Parathyroid adenoma (tissue), 2 donors: ENCODE measurements around the gene DUSP21.

Experiments
- H2AFZ ChIP-seq: fragments of 300-600 bp; sonication (generic); one replicate; pipeline ENCODE4 v1.7.0; 2017; ENCODE audit warnings: antibody characterized with exemption, mild to moderate bottlenecking
- H3K27ac ChIP-seq: fragments of 300-600 bp; sonication (generic); one replicate; pipeline ENCODE4 v1.7.0; 2017
- H3K27me3 ChIP-seq: fragments of 300-600 bp; sonication (generic); one replicate; pipeline ENCODE4 v1.7.0; 2017; ENCODE audit warnings: low read length; ENCODE audit not compliant: control insufficient read depth, insufficient read depth
- H3K36me3 ChIP-seq: fragments of 300-600 bp; sonication (generic); one replicate; pipeline ENCODE4 v1.7.0; 2017; ENCODE audit warnings: low read length; ENCODE audit not compliant: control insufficient read depth, insufficient read depth
- H3K4me1 ChIP-seq: fragments of 300-600 bp; sonication (generic); one replicate; pipeline ENCODE4 v1.7.0; 2017; ENCODE audit warnings: control low read depth
- H3K4me2 ChIP-seq: fragments of 300-600 bp; sonication (generic); one replicate; pipeline ENCODE4 v1.7.0; 2017; ENCODE audit warnings: low read length
- H3K4me3 ChIP-seq: fragments of 300-600 bp; sonication (generic); one replicate; pipeline ENCODE4 v1.7.0; 2017; ENCODE audit warnings: low read depth, low read length
- H3K79me2 ChIP-seq: fragments of 300-600 bp; sonication (generic); one replicate; pipeline ENCODE4 v1.7.0; 2017; ENCODE audit warnings: control low read depth
- H3K9ac ChIP-seq: fragments of 300-600 bp; sonication (generic); one replicate; pipeline ENCODE4 v1.7.0; 2017; ENCODE audit warnings: mild to moderate bottlenecking
- H3K9me3 ChIP-seq: fragments of 300-600 bp; sonication (generic); one replicate; pipeline ENCODE4 v1.7.0; 2017; ENCODE audit warnings: low read length; ENCODE audit not compliant: control insufficient read depth
- CTCF ChIP-seq: fragments of 300-600 bp; sonication (generic); IDR thresholded peaks from one replicate; pipeline ENCODE4 v1.7.0; 2017; ENCODE audit warnings: antibody characterized with exemption, mild to moderate bottlenecking
- donor health status: primary hyperparathyroidism.

The DUSP21 gene

GRCh38 chrX:44891642-44892041 lies 47.8 kb downstream of the DUSP21 start:
- H3K4me2 ChIP-seq, result no peak overlapping the region
- no peak overlapping the region for H3K27ac ChIP-seq
- TF ChIP-seq CTCF, result no peak
- no peak overlapping the region for H3K9ac ChIP-seq
- no peaks in the 10 kb centered on the region for H3K4me1 ChIP-seq
- H2AFZ ChIP-seq, result no peak overlapping the region
- H3K27me3 ChIP-seq, result no peaks in the 10 kb centered on the region
- no peak overlapping the region for H3K4me3 ChIP-seq
- no peaks in the 10 kb centered on the region for H3K36me3 ChIP-seq
- H3K9me3 ChIP-seq, result no peaks in the 10 kb centered on the region
- peaks cover 17% of the 10 kb centered on the region for H3K79me2 ChIP-seq
